Left ventricle myocardium superior (tissue), 1 donor: ENCODE results near the gene LSM14B. TPM values are rescaled to one million over a fixed set of nuclear protein-coding genes. Genes with fewer than 3 reads are reported as not detected.
"Not testable (repeated sequence)": the region's sequence is repeated elsewhere in the genome, so short reads cannot be mapped to it uniquely, and the experiment has no call there.

Experiments used
- ATAC-seq: fragments of 200-7000 bp; cut with Tn5 transposase; one replicate; pipeline ENCODE4 v1.9.1; 2020; ENCODE audit warnings: mild to moderate bottlenecking, moderate library complexity
- DNase-seq: peaks from one replicate; pipeline ENCODE4 v3.0.0-alpha.2; 2020
- intact Hi-C: fragments of 100-400 bp; cut with micrococcal nuclease; formaldehyde crosslinking; loops from one replicate; pipeline ENCODE4 v1.11.0; 2022
- total RNA-seq: library from RNA; stranded (reverse); fragmentation: NEBNext Ultra II Directional; extraction: Animal tissue kit (Norgen Biotek cat#: 25700); gene quantifications from one replicate; pipeline ENCODE4 v1.2.1, GENCODE V29; 2021
- donor health status: DM: no; HTN: yes; CAD: no; lungs with severe emphysema.

LSM14B gene
- total RNA-seq, 1 donor from 2014 or later: 58.4 TPM

- intact Hi-C loops: loop anchor here (10.0 kb wide), 1 partner anchor 128 kb away; no protein-coding TSS in a partner anchor
These were observed 20.2 kb downstream of the LSM14B start for GRCh38 chr20:62142252-62143080.

GRCh38 chr20:62143081-62143956, 21.0 kb downstream of the LSM14B start, which contains the start of the genes PSMA7 and SS18L1:
PSMA7 (minus strand) TSS chr20:62143394; CDS start chr20:62143303, 91 bp downstream.
SS18L1 (plus strand) TSS chr20:62143769; CDS start chr20:62143821, 52 bp downstream.
- intact Hi-C loops: loop anchor here (10.0 kb wide), 1 partner anchor 129 kb away; no protein-coding TSS in a partner anchor
- peak; percentile 93 for DNase-seq

More at GRCh38 chr20:62142252-62143080, 20.2 kb downstream of the LSM14B start:
- ATAC-seq (peak; percentile 6), DNase-seq (peak; percentile 56)

GRCh38 chr20:62143957-62144825, 21.9 kb downstream of the LSM14B start:
- DNase-seq (peak; percentile 77), ATAC-seq (peak; percentile 52)
- intact Hi-C loops: loop anchor here (10.0 kb wide), 1 partner anchor 129 kb away; no protein-coding TSS in a partner anchor

More at GRCh38 chr20:62143081-62143956, 21.0 kb downstream of the LSM14B start, which contains the start of the genes PSMA7 and SS18L1:
- peak; percentile 94 for ATAC-seq

DNA sequence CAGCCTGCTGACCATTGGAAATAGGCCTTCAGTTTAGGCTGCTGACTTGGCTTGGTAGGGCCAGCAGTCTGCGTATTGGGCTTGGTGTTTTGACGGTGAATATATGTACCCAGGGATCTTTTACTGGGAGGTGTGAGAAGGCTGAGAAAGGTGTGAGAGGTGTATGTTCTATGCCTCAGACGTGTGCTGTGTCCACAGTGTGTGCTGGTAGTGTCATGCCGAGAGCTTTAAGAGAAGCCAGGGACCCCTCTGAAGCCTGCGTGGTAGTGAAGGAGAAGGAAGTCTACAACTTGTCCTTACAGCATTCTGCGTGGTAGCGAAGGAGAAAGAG, 23.4 kb downstream of the LSM14B start:
- intact Hi-C loops: loop anchor here (10.0 kb wide), 1 partner anchor 131 kb away; no protein-coding TSS in a partner anchor
- no peak for ATAC-seq
- DNase-seq: no peak

DNA sequence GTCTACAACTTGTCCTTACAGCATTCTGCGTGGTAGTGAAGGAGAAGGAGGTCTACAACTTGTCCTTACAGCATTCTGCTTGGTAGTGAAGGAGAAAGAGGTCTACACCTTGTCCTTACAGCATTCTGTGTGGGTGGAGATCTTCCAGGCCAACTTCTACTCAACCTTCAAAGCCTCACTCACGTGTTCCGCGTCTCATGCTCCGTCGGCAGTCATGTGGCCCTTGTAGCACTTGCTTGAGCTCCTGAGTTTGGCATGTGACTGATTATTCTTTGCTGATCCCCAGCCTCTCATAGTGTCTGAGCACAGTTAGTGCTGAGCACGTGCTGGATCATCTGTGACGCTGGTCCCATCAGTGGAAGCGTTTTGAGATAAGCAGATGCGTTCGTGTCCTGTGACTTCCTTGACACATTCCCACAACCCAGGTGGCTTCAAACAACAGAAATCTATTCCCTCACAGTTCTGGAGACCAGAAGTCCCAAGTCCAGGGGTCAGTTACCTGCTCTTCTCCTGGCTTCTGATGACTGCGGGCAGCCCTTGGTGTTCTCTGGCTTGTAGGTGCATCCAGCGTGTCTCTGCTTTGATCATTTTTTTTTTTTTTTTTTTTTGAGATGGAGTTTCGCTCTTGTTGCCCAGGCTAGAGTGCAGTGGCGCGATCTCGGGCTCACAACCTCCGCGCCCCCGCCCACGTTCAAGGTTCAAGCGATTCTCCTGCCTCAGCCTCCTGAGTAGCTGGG, 23.9 kb downstream of the LSM14B start:
- no peak for DNase-seq
- ATAC-seq: no peak
- intact Hi-C loops: loop anchor here (10.0 kb wide), 1 partner anchor 131 kb away; no protein-coding TSS in a partner anchor

DNA sequence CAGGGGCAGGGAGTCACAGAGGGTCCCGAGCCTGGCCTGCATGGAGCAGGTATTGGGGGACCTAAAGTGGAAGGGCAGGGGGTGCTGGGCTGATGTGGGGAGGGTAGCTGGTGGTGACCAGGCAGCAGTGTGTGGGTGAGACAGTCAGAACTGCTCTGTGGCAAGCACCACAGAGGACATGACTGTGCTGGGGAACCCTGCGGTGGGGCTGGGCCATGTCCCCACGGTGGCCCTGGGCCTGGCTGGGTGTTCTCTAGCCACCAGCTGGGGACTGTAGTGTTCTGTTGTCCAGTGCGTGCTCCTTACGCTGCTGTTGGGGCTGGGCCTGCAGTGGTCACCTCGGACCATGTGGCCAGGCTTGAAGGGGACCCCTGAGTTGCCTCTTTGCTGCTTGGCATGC, 24.9 kb downstream of the LSM14B start:
- DNase-seq (no peak), ATAC-seq (no peak)
- intact Hi-C loops: loop anchor here (10.0 kb wide), 1 partner anchor 132 kb away; no protein-coding TSS in a partner anchor

GRCh38 chr20:62147528-62147927, 25.3 kb downstream of the LSM14B start:
- intact Hi-C loops: loop anchor here (10.0 kb wide), 1 partner anchor 133 kb away; no protein-coding TSS in a partner anchor
- no peak for ATAC-seq
- DNase-seq: no peak

GRCh38 chr20:62148383-62148782, 26.1 kb downstream of the LSM14B start:
- DNase-seq, ATAC-seq: not testable (repeated sequence)
- intact Hi-C loops: loop anchor here (10.0 kb wide), 1 partner anchor 134 kb away; no protein-coding TSS in a partner anchor

GRCh38 chr20:62148908-62149314, 26.6 kb downstream of the LSM14B start:
- DNase-seq: no peak
- no peak for ATAC-seq
- intact Hi-C loops: loop anchor here (10.0 kb wide), 1 partner anchor 134 kb away; no protein-coding TSS in a partner anchor

DNA sequence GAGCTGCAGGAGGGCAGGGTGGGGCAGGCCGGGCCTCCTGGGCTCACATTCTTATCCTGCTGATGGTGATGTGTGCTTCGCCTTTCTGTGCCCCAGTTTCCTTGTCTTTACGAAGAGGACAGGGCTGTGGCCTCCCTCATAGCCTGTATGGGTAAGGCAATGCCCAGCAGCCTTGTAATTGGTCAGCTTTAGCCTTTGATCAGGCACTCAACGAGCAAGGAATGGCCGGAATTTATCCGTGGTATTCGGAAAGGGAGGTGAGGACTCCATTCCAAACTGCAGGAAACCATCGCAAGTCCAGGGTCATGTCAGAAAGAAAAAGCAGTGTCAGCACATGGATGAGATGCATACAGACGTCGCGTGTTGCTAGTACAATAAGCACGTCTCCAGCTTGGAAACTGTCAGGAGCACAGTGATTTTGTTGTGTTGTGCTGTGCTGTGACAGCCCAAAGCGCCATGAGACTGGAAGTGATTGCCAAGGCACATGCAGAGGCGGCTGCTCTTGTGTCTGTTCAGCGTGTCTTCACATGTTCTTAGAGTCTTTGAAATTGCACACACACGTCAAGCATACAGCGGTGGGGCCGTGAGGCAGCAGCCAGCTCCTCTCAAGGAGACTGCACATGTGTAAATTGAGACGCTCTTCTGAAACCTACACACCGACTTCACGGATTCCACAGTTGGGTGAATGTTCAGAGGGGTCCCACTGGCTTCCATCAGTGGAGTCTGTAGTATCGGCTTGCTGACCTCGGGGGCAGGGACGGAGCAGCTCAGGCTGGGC, 27.4 kb downstream of the LSM14B start:
- ATAC-seq: no peak
- no peak for DNase-seq
- intact Hi-C loops: loop anchor here (10.0 kb wide), 1 partner anchor 135 kb away; no protein-coding TSS in a partner anchor

GRCh38 chr20:62150310-62150575, 28.0 kb downstream of the LSM14B start:
- ATAC-seq (no peak), DNase-seq (no peak)
- intact Hi-C loops: no loop called here

DNA sequence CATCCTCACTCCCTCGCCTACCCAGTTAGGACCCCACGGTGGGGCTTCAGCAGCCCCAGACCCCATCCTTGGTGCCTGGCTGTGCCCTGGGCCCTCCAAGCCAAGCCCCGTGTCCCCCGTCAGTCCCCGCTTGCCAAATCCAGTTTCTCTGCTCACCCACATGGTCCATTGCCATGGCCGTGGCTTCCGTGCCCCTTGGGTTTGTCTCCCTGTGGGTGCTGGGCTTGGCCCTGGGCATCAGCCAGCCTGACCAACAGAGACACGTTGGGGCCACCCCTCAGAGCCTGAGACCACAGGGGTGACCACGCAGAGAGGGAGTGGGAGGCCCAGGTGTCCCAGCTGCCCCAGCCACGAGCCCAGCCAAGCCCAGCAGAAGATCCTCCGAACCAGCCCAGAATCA, 28.9 kb downstream of the LSM14B start:
- DNase-seq: no peak
- no peak for ATAC-seq
- intact Hi-C loops: no loop called here

- intact Hi-C loops: no loop called here
- no peak for ATAC-seq
- no peak for DNase-seq
These were observed 29.6 kb downstream of the LSM14B start for GRCh38 chr20:62151835-62152364.

GRCh38 chr20:62155428-62156253, 33.4 kb downstream of the LSM14B start:
- DNase-seq: no peak
- ATAC-seq: no peak
- intact Hi-C loops: no loop called here

DNA sequence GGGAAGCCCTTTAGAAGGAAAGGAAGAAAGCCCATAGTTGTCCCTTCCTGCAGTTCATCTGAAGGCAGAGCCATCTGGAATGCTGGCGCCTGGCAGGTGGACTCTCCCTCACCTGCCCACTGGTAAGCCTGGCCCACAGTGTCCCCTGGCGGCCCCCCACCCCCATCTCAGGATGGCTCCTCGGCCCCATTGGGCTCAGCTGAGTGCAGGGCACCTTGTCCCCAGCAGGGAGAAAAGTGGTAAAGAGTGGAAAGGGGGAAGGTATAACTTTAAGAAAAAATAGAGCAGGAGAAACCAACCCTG, 33.9 kb downstream of the LSM14B start:
- intact Hi-C loops: no loop called here
- no peak for ATAC-seq
- DNase-seq: no peak
